NCI-H2227 (cell line): ENCODE measurements around the gene CHI3L1.

Experiments used
- DNase-seq: peaks from one replicate; lab custom pipeline; 2025; ENCODE audit not compliant: unreplicated experiment; lab: John Stamatoyannopoulos, UW

The CHI3L1 gene

GRCh38 chr1:203181586-203182386 lies 4.7 kb downstream of the CHI3L1 start:
- no peak for DNase-seq

DNA sequence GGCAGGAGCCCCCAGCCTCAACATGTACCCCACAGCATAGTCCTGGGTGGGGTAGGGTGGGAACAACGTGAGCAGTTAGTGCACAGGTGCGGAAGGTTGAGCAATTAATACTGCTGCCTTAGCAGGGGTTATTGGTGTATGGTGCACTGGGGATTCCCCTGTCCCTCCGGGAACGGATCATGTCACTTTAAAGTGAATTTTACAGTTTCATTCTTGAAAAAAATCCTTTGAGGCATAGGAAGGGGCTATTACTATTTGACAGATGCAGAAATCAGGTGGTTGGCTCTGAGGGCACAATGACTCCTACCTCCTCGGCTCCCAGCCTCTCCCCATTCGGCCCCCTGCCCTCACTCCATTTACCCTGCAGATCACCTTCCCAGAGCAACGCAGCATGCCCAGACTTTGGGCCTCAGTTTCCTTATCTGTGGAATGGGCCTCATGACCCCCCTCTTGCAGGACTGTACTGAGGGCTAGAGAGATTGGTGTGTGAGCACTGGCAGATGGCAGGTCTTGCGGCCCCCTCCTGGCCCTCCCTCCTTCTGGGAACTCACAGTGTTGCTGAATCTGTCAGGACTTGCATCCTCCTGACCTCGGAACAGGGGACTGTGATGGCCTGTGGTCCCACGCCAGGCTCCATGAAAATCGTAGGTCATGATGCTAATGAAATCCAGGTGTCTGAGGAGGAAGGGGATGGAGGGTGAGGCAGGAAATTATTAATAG lies 5.7 kb downstream of the CHI3L1 start:
- DNase-seq = no peak

DNA sequence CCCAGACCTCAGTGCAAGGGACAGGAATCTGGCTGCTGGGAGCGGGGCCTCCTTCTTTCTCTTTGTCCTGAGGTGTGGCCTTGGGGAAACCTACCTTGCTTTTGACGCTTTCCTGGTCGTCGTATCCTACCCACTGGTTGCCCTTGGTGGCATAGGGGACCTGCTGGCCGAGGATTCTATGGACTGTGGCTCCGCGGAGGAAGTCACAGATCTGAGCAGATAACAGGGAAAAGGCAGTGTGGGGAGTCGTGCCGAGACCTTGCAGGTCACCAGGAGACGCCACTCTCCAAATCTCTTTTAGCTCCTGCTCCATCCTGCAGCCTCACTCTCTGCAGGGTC lies 6.9 kb downstream of the CHI3L1 start:
- no peak for DNase-seq

- no peak for DNase-seq
Measured at GRCh38 chr1:203178821-203179666, 7.5 kb downstream of the CHI3L1 start.

DNA sequence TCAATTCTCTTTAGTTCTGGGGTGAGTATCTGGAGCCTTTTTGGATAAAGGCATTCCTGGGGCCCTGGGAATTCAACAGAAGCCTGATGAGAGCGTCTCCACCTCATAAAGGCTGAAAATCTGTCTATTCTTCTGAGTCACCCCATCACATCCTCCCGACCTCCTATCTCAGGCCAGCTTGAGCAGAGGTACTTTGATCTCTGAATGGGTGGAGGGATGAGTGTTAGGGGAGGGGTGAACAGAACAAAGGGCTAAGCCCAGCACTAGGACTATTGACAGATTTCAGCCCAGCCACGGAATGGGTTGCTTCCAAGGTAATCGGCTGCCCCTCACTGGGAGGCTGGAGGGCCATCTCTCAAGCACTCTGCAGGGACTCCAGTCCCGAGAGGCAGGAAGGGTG lies 8.4 kb downstream of the CHI3L1 start:
- no peak for DNase-seq

- DNase-seq = no peak
Measured at GRCh38 chr1:203177470-203178039, 8.9 kb downstream of the CHI3L1 start.

- DNase-seq = no peak
Measured at GRCh38 chr1:203177036-203177405, 9.5 kb downstream of the CHI3L1 start.

GRCh38 chr1:203176273-203177035 lies 10.1 kb downstream of the CHI3L1 start:
- no peak for DNase-seq

- DNase-seq = no peak
Measured at GRCh38 chr1:203175827-203176241, 10.7 kb downstream of the CHI3L1 start.

GRCh38 chr1:203175237-203175826 lies 11.2 kb downstream of the CHI3L1 start, which contains the start of gene MYBPH:
MYBPH (minus strand) TSS chr1:203175826; CDS start chr1:203175755, 71 bp downstream.
- DNase-seq = no peak

GRCh38 chr1:203174324-203174985 lies 12.0 kb downstream of the CHI3L1 start:
- no peak for DNase-seq

GRCh38 chr1:203173566-203173965 lies 12.9 kb downstream of the CHI3L1 start:
- no peak for DNase-seq

GRCh38 chr1:203173011-203173555 lies 13.4 kb downstream of the CHI3L1 start:
- no peak for DNase-seq

- peak; percentile 42 for DNase-seq
Measured at GRCh38 chr1:203172184-203173010, 14.1 kb downstream of the CHI3L1 start.

DNA sequence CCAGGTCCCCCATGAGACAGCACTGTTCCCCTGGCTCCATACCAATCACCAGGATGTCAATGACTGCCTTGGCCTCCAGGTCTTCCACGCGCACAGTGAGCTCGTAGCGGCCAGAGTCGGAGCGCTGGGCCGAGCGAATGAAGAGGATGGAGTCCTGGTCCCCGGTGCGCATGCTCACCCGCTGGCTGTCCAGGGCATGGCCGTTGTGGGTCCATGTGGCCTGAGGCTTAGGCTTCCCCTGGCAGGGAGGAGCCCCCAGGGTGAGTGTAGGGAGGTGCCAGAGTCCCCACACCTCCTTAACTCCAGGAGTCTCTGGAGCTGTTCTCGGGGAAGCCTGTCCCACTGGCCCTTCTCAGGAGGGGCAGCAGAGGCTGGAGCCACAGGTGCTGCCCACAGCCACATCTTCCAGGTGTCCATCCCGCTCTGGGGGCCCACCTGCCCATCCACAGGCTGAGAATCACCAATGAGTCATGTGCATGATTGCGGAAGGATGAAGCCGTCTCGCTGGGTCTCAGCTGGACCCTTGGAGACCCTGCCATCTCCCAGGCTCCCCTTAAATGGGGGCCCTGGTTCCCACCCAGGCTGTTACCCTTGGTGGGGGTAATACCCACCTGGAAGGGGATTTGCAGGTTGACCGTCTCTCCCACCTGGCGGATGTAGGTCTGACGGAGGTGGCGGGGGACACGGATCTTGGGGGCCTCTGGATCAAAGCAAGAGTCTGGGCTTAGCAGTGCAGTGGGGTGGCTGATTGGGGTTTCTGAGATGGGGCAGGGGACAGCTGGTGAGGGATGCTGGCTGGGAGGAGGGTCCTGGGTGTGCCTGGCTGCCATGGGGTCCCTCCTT lies 14.9 kb downstream of the CHI3L1 start:
- no peak for DNase-seq

DNA sequence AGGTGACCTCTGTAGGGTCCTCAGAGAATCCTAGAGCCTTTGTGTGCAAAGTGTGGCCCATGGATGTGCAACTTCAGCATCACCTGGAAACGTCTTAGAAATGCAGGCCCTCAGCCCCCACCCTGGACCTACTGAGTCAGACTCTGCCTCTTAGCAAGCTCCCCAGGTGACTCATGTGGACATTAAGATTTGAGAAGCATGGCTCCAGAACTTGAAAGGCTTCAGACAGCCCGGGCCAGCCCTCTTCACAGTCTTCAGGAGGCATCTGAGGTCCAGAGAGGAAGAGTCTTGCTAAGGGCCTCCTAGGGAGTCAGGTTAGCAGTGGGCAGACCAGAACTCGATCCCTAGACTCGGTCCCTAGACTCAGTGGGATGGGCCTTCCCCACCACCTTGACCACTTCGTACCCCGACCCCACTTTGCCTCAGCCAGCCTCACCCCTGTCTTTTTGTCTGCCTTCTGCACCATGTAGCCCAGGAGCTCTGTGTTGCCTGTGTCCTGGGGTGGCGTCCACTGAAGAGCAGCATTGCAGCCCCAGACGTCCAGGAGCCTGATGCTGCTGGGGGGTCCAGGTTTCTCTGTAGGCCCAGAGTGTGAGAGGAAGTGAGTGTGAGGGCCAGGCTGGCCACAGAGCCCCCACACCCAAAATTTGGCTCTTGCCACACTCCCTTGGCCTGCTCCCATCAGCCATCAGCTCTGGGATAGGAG lies 15.7 kb downstream of the CHI3L1 start:
- no peak for DNase-seq
